Lower leg skin (tissue), 4 donors: Measurements from ENCODE around the gene HLA-DOB. TPM values are rescaled to one million over a fixed set of nuclear protein-coding genes. Genes with fewer than 3 reads are reported as not detected.

Experiments
- DNase-seq, 2 donors: peaks; one replicate each; pipeline ENCODE4 v3.0.0-alpha.2; 2019; ENCODE audit warnings: low spot score in 2 of 2
- H3K4me3 ChIP-seq: fragments of 200-600 bp; sonication (generic); 2 replicates; pipeline ENCODE4 v1.5.1; 2017; ENCODE audit warnings: mild to moderate bottlenecking, low read depth; ENCODE audit not compliant: poor library complexity, severe bottlenecking
- POLR2A ChIP-seq, 2 donors: fragments of 450-650 bp; IDR thresholded peaks; one replicate each; pipeline ENCODE4 v1.6.1; 2016 to 2017; ENCODE audit warnings: antibody characterized with exemption in 2 of 2, mild to moderate bottlenecking in 1 of 2, moderate library complexity in 1 of 2
- WGBS, 2 donors: methylation state at CpG; one replicate each; pipeline ENCODE4 v1.1.5; 2018; 5-methylcytosine and 5-hydroxymethylcytosine counted together
- intact Hi-C: fragments of 100-400 bp; cut with DNase I; formaldehyde crosslinking; loops from one replicate; pipeline ENCODE4 v1.15.0; 2023; ENCODE audit warnings: low total_unique reads
- total RNA-seq, 4 donors: library from RNA; depleted of rRNA; stranded (reverse); fragments of >200 nt; gene quantifications; one replicate each; pipeline ENCODE4 v1.1.0, GENCODE V29; 2016
- TF ChIP-seq, protein P1 (sequence below), 3 donors: fragments of 450-650 bp; IDR thresholded peaks; one replicate each; pipeline ENCODE4 v1.5.1; 2016; ENCODE audit warnings: antibody characterized with exemption in 3 of 3, mild to moderate bottlenecking in 3 of 3, moderate library complexity in 2 of 3

Gene HLA-DOB
- total RNA-seq, 4 donors from 2014 or later, result 1.7 to 3.3 (median 2.1) TPM

DNA sequence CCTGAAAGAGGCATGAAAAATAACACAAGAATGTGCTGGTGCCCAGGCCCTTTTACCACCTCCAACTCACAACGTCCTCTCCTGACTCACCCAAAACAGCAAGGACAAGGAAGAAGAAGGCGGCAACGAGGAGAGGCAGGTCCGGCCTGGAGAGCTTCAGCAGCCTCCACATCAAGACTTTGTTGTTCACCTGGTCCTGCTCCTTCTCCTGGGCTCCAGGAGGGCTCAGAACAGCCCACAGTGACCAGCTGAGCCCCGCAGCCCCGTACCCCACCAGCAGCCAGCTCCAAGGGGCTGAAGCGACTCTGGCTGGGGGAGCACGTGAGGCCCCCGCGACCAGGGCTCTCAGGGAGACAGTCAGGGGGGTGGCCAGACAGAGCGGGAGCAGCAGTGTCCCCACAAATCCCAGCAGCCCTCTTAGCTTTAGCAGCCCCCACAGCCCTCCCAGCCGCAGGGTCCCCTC lies 20.9 kb upstream of the HLA-DOB start:
- peak overlapping the region; percentile 53 for H3K4me3 ChIP-seq
- TF ChIP-seq, protein P1, sequence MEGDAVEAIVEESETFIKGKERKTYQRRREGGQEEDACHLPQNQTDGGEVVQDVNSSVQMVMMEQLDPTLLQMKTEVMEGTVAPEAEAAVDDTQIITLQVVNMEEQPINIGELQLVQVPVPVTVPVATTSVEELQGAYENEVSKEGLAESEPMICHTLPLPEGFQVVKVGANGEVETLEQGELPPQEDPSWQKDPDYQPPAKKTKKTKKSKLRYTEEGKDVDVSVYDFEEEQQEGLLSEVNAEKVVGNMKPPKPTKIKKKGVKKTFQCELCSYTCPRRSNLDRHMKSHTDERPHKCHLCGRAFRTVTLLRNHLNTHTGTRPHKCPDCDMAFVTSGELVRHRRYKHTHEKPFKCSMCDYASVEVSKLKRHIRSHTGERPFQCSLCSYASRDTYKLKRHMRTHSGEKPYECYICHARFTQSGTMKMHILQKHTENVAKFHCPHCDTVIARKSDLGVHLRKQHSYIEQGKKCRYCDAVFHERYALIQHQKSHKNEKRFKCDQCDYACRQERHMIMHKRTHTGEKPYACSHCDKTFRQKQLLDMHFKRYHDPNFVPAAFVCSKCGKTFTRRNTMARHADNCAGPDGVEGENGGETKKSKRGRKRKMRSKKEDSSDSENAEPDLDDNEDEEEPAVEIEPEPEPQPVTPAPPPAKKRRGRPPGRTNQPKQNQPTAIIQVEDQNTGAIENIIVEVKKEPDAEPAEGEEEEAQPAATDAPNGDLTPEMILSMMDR (IDR thresholded peaks at IDR 0.05), result no peak
- TF ChIP-seq POLR2A (IDR thresholded peaks at IDR 0.05), result no peak
- DNase-seq, result no peak
- intact Hi-C loops, result loop anchor here (2.0 kb wide), 1 partner anchor 17 kb away; the partner anchor contains the start of gene PSMB9
- WGBS, 2 donors, result 33 to 57% methylated on average over 4 to 5 of the region's 12 CpGs

DNA sequence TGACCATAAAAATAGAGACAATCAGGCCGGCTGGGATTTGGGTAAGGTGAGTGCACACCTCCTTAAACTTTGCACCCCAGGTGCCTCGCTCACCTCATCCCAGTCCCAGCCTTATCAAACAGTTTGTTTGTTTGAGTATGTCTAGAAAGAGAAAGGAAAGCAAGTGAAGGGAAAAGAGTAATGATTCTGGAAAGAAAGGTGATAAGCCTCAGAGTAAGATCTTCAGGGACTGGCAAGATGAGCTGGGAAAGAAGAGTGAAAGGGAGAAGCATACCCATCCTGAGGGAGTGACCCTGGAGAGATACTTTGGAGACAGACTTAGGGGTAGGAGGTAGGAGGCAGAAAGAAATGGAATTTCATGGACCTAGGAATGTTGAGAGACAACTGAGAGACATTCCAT lies 20.1 kb upstream of the HLA-DOB start:
- no peak for DNase-seq
- 89 to 90% methylated on average over 2 of the region's 2 CpGs for WGBS, 2 donors
- TF ChIP-seq POLR2A (IDR thresholded peaks at IDR 0.05), result no peak
- TF ChIP-seq, protein P1 (IDR thresholded peaks at IDR 0.05), result no peak
- H3K4me3 ChIP-seq, result no peak overlapping the region
- intact Hi-C loops, result no loop called here

DNA sequence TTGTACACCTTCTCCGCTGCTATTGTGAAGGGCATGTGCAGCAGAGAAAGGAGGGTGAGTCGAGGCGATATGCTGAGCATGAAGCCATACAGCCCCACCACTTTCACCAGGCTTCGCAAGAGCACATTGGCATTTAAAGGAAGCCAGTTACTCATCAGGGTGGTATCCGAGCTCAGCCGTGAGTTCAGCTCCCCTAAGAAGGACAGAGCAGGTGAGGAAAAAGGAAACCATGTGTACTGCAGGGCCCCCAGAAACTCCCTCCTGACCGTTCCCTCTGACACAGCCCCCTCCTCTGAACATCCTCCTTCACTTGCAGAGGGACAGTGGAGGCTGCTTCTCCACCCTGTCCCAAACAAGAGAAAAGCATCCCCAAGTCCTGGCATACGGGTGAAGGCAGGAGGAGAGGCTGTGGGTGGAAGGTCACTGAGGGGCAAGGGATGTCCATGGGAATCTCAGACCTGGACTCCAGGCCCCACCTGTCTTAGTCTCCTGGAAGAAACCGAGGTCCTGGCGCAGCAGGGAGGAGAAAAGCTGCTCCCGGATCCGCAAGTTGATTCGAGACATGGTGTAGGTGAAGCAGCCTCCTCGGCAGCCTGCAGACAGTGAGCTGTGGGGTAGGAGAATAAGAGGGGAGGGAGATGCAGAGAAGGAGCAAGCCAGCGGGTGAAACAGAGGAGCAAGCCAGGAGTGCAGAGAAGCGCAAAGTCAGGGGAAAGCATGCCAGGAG lies 18.5 kb upstream of the HLA-DOB start:
- intact Hi-C loops, result no loop called here
- DNase-seq, result no peak
- no peak for TF ChIP-seq POLR2A (IDR thresholded peaks at IDR 0.05)
- TF ChIP-seq, protein P1 (IDR thresholded peaks at IDR 0.05), result no peak
- 95 to 97% methylated on average over 15 to 16 of the region's 16 CpGs for WGBS, 2 donors
- no peak overlapping the region for H3K4me3 ChIP-seq

DNA sequence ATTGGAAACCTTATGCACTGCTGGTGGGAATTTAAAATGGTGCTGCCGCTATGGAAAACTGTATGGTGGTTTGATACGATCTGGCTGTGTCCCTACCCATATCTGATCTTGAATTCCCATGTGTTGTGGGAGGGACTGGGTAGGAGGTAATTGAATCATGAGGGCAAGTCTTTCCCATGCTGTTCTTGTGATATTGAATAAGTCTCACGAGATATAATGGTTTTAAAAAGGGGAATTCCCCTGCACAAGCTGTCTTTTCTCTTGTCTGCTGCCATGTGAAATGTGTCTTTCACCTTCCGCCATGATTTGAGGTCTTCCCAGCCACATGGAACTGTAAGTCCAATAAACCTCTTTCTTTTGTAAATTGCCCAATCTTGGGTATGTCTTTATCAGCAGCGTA lies 16.9 kb upstream of the HLA-DOB start:
- 83% methylated on average over 5 of the region's 5 CpGs for WGBS, 2 donors

DNA sequence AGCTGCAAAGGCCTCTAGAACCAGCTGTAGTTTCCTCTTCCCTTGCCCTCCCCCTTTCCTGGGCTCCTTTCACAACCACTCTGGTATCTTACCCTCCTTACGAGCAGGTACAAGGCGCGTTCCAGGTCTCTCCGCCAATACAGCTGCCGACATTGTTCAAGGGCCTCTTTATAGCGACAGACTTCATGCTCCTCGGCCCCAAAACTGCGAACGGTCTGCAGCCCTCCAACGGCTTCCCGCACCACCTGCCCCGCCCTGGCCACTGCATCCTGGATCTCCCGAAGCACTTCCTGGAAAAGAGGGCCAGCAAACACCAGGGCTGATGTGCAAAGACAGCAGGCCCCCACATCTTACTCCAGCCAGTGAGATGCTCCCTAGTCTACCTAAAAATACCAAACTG lies 15.7 kb upstream of the HLA-DOB start:
- intact Hi-C loops, result no loop called here
- H3K4me3 ChIP-seq, result no peak overlapping the region
- TF ChIP-seq, protein P1 (IDR thresholded peaks at IDR 0.05), result no peak
- no peak for TF ChIP-seq POLR2A (IDR thresholded peaks at IDR 0.05)
- 82 to 88% methylated on average over 13 of the region's 13 CpGs for WGBS, 2 donors
- no peak for DNase-seq

More for the DNA sequence above, 16.9 kb upstream of the HLA-DOB start:
- intact Hi-C loops, result no loop called here
- no peak overlapping the region for H3K4me3 ChIP-seq
- no peak for DNase-seq
- TF ChIP-seq, protein P1 (IDR thresholded peaks at IDR 0.05), result no peak
- no peak for TF ChIP-seq POLR2A (IDR thresholded peaks at IDR 0.05)
